H1 (cell line): ENCODE results near the gene MYO7B.

Source experiments
- CHD2 ChIP-seq: IDR thresholded peaks from 2 replicates; pipeline ENCODE4 v1.6.1; 2012; ENCODE audit warnings: low read length, improper control_type of control experiment
- EZH2 ChIP-seq: fragments of 200-600 bp; sonication (generic); IDR thresholded peaks from 2 replicates; pipeline ENCODE4 v1.7.1; 2012; ENCODE audit warnings: low read depth, mild to moderate bottlenecking, moderate library complexity, low read length, inconsistent platforms; ENCODE audit not compliant: severe bottlenecking
- FOSL1 ChIP-seq: IDR thresholded peaks from 2 replicates; pipeline ENCODE4 v1.6.1; 2011; ENCODE audit warnings: mild to moderate bottlenecking, low read depth, low read length, moderate library complexity; ENCODE audit not compliant: insufficient read depth
- PHF8 ChIP-seq: fragments of 200-600 bp; sonication (generic); conservative IDR thresholded peaks from 2 replicates; pipeline ENCODE4 v1.7.1; 2012; ENCODE audit warnings: low read depth, mild to moderate bottlenecking, inconsistent platforms, low read length, moderate library complexity
- POLR2A ChIP-seq, 2 experiments: IDR thresholded peaks; 1 replicate in 1 of 2; 2 replicates in 1 of 2; pipeline ENCODE4 v1.6.1; 2011; ENCODE audit warnings: low read depth in 2 of 2, low read length in 2 of 2, mild to moderate bottlenecking in 2 of 2; ENCODE audit errors: control extremely low read depth in 1 of 2
- POLR2AphosphoS5 ChIP-seq: IDR thresholded peaks from 2 replicates; pipeline ENCODE4 v1.6.1; 2011; ENCODE audit warnings: low read depth, low read length
- RAD21 ChIP-seq, 2 experiments: IDR thresholded peaks in 1 of 2; conservative IDR thresholded peaks in 1 of 2; 2 replicates each; pipeline ENCODE4 v1.6.1; 2011; ENCODE audit warnings: low read depth in 2 of 2, low read length in 2 of 2, improper control_type of control experiment in 1 of 2, inconsistent platforms in 1 of 2, mild to moderate bottlenecking in 1 of 2, moderate library complexity in 1 of 2
- SP1 ChIP-seq: IDR thresholded peaks from 2 replicates; pipeline ENCODE4 v1.6.1; 2011; ENCODE audit warnings: low read depth, low read length
- YY1 ChIP-seq: IDR thresholded peaks from 2 replicates; pipeline ENCODE4 v1.6.1; 2011; ENCODE audit warnings: low read depth, mild to moderate bottlenecking, low read length
- TF ChIP-seq, protein P1 (sequence below), 3 experiments: IDR thresholded peaks; 1 replicate in 2 of 3; 2 replicates in 1 of 3; pipeline versions ENCODE4 v1.5.1 to v1.6.1; 2011; ENCODE audit warnings: low read length in 3 of 3, mild to moderate bottlenecking in 3 of 3, inconsistent platforms in 2 of 3, low read depth in 1 of 3, moderate library complexity in 1 of 3; ENCODE audit not compliant: insufficient read depth in 1 of 3; ENCODE audit errors: control extremely low read depth in 1 of 3
- TF ChIP-seq, protein P2 (sequence below): IDR thresholded peaks from 2 replicates; pipeline ENCODE4 v1.6.1; 2012; ENCODE audit warnings: inconsistent platforms

DNA sequence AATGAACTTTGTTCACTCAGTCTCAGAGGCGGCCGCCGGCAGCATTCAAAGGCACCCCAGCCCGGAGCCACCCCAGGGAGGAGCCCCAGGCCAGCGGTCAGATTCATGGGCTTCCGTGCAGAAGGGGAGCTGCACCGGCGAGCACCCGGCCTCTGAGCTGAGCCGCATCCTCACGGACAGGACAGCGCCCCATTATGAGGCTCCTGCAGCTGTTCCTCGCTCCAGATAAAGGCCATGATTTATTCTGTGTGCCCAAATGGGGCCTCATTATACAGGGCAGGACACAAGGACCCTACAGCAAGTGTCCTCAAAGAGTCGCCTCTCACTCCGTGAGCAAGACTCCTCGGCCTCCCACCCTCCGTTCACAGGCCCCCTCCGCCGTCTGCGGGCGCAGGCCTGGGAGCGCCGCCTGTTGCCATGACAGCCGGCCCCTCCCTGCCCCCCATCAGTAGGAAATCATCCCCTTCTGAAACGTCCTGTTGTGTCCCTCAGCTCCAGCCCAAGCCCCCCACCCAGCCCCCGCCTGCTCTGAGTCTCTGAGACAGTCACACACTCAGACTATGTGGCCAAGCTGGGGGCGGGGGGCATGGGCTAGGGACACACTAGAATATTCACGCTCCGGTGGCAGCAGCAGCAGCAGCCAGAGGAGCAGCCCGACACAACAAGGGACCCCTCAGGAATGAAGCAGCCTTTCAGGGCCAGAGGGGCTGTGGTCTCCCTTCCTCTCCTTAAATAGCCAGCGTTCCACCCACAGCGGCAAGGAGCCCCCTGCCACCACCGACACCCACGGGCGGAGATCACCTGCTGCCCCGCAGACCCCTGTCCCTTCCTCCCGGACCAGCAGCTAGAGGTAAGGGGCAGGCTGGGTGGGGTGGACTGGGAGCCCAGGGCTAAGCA, 110.2 kb downstream of the MYO7B start, which contains the start of gene GPR17:
- TF ChIP-seq, protein P1, sequence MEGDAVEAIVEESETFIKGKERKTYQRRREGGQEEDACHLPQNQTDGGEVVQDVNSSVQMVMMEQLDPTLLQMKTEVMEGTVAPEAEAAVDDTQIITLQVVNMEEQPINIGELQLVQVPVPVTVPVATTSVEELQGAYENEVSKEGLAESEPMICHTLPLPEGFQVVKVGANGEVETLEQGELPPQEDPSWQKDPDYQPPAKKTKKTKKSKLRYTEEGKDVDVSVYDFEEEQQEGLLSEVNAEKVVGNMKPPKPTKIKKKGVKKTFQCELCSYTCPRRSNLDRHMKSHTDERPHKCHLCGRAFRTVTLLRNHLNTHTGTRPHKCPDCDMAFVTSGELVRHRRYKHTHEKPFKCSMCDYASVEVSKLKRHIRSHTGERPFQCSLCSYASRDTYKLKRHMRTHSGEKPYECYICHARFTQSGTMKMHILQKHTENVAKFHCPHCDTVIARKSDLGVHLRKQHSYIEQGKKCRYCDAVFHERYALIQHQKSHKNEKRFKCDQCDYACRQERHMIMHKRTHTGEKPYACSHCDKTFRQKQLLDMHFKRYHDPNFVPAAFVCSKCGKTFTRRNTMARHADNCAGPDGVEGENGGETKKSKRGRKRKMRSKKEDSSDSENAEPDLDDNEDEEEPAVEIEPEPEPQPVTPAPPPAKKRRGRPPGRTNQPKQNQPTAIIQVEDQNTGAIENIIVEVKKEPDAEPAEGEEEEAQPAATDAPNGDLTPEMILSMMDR (IDR thresholded peaks at IDR 0.05; ENCODE audit: control extremely low read depth in 1 of 3, insufficient read depth in 1 of 3, low read depth in 1 of 3, low read length in 3 of 3): no peak
- TF ChIP-seq SP1: no peak
- TF ChIP-seq FOSL1: no peak
- no peak for TF ChIP-seq EZH2
- no peak for TF ChIP-seq POLR2A (IDR thresholded peaks at IDR 0.05; ENCODE audit: control extremely low read depth in 1 of 2, low read depth in 2 of 2, low read length in 2 of 2)
- TF ChIP-seq POLR2AphosphoS5: no peak
- TF ChIP-seq YY1: no peak
- TF ChIP-seq RAD21 (IDR thresholded peaks at IDR 0.05 in 1 of 2, conservative IDR thresholded peaks at IDR 0.05 in 1 of 2; ENCODE audit: low read depth in 2 of 2, low read length in 2 of 2): no peak
- TF ChIP-seq, protein P2, sequence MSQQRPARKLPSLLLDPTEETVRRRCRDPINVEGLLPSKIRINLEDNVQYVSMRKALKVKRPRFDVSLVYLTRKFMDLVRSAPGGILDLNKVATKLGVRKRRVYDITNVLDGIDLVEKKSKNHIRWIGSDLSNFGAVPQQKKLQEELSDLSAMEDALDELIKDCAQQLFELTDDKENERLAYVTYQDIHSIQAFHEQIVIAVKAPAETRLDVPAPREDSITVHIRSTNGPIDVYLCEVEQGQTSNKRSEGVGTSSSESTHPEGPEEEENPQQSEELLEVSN: no peak
- no peak for TF ChIP-seq PHF8
- TF ChIP-seq CHD2: no peak
